Activated naive CD8-positive, alpha-beta T cell (primary cell): Measurements from ENCODE around the gene WDR93.

Experiments used
- H3K27ac Mint-ChIP-seq: one replicate; pipeline ENCODE4 v1.8.0; 2021; ENCODE audit warnings: mixed read lengths
- H3K27me3 Mint-ChIP-seq: one replicate; pipeline ENCODE4 v1.8.0; 2021; ENCODE audit warnings: mixed read lengths
- H3K36me3 Mint-ChIP-seq: one replicate; pipeline ENCODE4 v1.8.0; 2021; ENCODE audit warnings: mixed read lengths
- H3K4me1 Mint-ChIP-seq: one replicate; pipeline ENCODE4 v1.8.0; 2021; ENCODE audit warnings: low read depth, mixed read lengths
- H3K4me3 Mint-ChIP-seq: one replicate; pipeline ENCODE4 v1.8.0; 2021; ENCODE audit warnings: mild to moderate bottlenecking, mixed read lengths
- H3K9me3 Mint-ChIP-seq: one replicate; pipeline ENCODE4 v1.8.0; 2021; ENCODE audit warnings: low read depth, mixed read lengths

Gene WDR93

DNA sequence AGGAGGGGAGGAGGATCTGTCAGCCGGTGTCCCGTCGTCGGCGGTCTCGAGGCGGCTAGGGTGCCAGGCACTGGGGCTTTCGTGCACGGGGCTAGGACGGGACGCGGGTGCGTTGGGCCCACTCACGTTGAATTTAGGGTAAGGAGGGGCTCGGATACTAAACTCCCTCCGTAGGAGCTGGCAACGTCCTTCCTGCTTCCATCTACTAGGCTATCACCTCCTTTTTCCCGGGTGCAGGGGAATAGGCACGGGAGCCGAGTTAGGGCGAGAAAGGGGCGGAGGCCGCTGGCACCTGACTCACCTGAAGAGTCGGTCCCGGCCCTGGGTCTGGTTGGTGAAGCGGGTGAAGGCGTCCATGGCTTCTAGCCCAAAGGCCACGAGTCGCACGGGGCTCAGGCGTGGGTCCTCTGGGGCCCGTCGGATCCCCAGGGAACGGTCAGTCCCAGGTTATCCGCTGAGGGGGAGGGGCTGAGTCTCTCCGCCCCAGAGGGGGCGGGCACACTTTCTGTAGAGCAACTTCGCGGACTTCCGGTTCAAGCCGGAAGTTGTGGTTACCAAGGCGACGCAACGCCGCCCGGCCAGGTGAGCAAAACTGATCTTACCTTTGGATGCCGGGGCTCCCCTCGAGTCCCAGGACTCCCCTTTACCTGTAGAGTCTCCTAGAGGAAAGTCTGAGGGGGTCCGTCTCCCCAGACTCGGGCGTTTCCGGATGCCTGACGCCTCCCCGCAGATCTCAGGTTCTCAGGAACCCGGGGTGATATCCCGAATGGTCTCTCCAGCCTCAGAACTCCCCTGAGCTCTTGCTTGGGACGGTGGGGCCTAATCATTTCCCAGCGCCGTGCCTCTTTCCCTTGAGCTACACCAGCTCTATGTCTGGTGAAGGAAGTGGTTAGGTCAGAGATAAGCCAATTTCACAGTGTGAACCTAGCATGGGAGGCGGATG lies at the start of gene WDR93, which contains the start of gene PEX11A:
Gene WDR93 (plus strand): TSS at position 536 of the 943 bp plus-strand sequence. CDS start 10,936 bp downstream, outside the sequence.
Gene PEX11A (minus strand): TSS at position 479 of the 943 bp plus-strand sequence. CDS start 122 bp downstream, at position 357.
- H3K27me3 Mint-ChIP-seq = no peaks in the 10 kb centered on the region
- peaks cover 4% of the 10 kb centered on the region for H3K36me3 Mint-ChIP-seq
- peaks cover 11% of the 10 kb centered on the region for H3K4me1 Mint-ChIP-seq
- peak within 1 kb of the TSS; percentile 89 for H3K4me3 Mint-ChIP-seq
- H3K27ac Mint-ChIP-seq = peak within 1 kb of the TSS; percentile 70
- H3K9me3 Mint-ChIP-seq = no peaks in the 10 kb centered on the region

DNA sequence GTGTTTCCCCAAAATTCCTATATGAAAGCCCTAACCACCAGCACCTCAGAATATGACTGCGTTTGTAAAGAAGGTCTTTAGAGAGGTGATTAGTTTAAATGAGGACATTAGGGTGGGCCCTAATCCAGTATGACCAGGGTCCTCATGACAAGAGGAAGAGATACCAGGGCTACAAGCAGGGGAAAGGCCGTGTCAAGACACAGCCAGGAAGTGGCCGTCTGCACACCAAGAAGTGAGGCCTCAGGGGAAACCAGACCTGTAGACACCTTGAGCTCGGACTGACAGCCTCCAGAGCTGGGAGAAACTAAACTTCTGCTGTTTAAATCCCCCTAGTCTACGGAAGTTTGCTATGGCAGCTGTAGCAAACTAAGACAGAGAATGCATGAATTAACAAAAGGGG lies 49.6 kb upstream of the WDR93 start:
- Mint-ChIP-seq H3K36me3 (no peaks in the 10 kb centered on the region), H3K4me3 (no peak overlapping the region), H3K9me3 (no peaks in the 10 kb centered on the region), H3K27ac (no peak overlapping the region), H3K27me3 (no peaks in the 10 kb centered on the region), H3K4me1 (no peaks in the 10 kb centered on the region)

DNA sequence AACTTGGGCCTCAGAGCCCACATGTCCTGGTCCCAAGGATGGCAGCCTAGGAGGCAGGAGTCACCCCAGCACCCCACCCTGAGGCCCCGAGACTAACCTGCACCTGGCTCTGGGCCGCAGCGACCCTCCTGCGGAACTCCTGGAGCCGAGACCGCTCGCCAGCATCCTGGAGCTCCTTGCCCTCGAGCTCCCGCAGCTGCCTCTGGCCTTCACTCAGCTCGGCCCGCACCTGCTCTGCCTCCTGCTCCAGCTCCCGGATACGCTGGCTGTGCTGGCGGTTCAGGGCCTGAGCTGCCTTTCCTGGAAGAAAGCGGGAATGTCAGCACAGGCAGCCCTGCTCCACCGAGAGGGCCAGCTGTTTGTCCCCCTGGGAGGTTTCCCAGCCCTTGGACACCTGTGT lies 48.5 kb upstream of the WDR93 start:
- no peaks in the 10 kb centered on the region for H3K9me3 Mint-ChIP-seq
- no peak overlapping the region for H3K27ac Mint-ChIP-seq
- no peaks in the 10 kb centered on the region for H3K36me3 Mint-ChIP-seq
- no peaks in the 10 kb centered on the region for H3K4me1 Mint-ChIP-seq
- no peaks in the 10 kb centered on the region for H3K27me3 Mint-ChIP-seq
- no peak overlapping the region for H3K4me3 Mint-ChIP-seq

DNA sequence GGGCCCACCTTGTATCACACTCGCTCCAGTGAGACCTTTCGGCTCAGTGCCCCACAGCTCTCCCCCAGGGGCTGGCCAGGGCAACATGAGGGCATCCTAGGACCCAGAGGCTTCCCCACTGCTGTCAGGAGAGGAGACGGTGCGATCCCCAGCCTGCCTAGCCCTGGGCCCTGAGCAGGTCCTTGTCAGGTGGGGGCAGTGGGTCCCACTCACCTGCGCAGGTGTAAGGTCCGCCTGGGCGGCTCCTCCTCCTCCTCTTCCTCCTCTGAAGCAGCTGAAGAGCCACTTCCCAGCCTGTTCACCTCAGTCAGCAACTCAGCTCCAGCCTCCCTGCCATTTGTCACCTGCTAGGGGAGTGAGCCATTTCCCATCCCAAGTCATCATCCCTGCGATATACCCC lies 44.9 kb upstream of the WDR93 start:
- no peaks in the 10 kb centered on the region for H3K27me3 Mint-ChIP-seq
- no peak overlapping the region for H3K4me3 Mint-ChIP-seq

DNA sequence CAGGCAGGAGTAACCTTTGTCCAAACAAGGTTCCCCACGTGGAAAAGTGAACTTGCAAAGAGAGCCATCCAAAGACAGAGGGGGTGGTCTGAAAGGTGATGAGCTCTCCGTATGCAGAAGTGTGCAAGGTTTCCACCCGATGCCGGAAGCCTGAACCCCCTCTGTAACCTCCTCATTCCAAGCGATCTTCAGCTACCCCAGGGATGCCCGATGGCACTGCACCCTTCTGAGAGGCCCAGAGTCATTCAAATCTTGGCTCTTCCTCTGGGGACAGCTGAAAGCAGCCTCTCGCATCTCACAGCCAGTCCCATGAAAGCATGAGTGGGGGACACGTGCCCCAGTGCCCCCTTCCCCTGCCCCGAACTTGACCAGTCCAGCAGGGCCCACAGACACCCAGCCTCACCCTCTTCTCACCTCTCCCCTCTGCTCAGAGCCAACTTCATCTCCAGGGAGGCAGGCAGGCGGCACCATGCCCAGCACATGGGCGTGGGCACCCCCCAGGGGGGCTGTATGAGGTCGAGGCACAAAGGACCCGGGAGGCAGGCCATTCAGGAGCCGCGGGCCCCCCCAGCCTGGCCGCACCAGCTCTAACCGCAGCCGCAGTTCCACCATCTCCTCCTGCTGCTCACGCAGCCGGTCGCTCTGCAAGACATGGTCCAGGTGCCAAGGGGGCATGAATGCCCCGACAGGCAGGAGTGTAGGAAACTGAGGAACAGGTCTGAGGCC lies 44.0 kb upstream of the WDR93 start:
- H3K36me3 Mint-ChIP-seq = no peaks in the 10 kb centered on the region
- H3K27ac Mint-ChIP-seq = no peak overlapping the region
- no peaks in the 10 kb centered on the region for H3K9me3 Mint-ChIP-seq
- H3K4me3 Mint-ChIP-seq = no peak overlapping the region
- H3K27me3 Mint-ChIP-seq = no peaks in the 10 kb centered on the region
- H3K4me1 Mint-ChIP-seq = no peaks in the 10 kb centered on the region

More for the DNA sequence above, 44.9 kb upstream of the WDR93 start:
- Mint-ChIP-seq H3K27ac (no peak overlapping the region), H3K4me1 (no peaks in the 10 kb centered on the region), H3K36me3 (no peaks in the 10 kb centered on the region), H3K9me3 (no peaks in the 10 kb centered on the region)

DNA sequence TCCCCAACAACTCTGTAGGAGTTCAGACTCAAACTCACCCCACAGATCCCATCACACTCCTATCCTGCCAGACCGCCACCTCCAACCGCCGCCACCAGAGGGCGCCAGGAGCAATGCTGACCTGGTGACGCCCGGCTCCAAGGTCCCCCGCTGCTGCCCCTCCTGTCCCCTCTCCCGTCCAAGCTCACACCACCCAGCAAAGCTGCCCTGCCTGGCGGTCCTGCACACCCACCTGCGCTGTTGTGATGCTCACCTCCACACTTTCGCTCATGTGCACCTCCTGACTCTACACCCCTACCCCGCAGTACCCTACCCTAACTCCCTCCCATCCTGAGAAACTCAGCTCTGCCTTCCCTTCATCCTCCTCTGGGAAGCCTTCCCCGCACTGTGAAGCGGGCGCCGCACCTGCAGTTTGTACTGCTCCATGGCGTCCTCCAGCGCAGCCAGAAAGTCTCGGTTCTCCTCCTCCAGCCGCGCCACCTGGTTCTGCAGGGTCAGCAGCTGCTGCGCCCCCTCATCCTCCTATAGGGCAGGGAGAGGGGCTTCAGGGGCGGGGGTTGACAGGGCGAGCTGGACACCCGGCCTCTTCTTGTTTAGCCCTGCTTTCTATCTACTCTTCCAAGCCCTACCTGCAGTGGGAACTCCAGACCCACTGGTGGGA lies 43.3 kb upstream of the WDR93 start:
- Mint-ChIP-seq H3K9me3 (no peaks in the 10 kb centered on the region), H3K36me3 (no peaks in the 10 kb centered on the region), H3K27me3 (peaks cover 4% of the 10 kb centered on the region), H3K4me1 (no peaks in the 10 kb centered on the region), H3K4me3 (no peak overlapping the region), H3K27ac (no peak overlapping the region)

DNA sequence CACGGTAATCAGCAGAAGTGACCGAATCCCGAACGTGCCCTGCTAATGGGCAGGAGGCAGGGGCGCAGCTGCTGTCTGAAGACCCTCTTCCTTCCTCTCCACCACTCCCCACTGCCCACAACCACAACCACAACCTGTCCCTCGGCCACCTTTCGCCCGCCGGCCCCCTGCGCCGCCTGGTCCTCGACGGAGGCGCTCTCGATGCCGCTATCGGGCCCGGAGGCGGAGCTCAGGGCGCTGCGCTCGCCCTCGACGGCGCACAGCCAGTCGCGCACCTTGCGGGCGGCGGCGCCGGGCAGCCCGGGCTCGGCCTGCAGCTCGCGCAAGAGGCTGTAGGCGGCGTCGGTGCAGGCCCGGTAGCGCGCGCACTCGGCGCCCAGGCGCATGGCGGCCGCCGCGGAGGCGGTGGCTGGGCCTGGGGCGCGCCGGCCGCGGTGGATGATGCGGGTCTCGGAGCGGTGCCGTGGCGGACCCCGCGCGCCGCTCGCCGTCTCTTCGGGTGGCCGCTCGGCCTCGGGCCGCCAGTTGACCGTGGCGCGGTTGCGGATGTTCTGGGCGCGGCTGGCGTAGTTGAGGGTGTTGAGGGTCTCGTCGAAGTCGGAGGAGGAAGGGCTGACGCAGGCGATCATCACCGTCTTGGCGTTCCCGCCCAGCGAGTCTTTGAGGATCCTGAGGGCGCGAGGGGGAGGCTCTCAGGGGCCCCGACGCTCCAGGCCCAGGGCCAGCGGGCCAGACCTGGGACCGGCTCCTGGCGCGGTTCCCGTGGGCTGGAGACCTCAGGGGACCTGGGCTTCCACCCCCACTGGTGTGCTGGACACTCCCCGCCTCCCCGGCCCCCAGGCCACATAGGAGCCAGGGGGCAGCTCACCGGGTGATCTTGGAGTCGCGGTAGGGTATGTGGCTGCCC lies 42.3 kb upstream of the WDR93 start:
- Mint-ChIP-seq H3K27me3 (peaks cover 8% of the 10 kb centered on the region), H3K27ac (no peak overlapping the region), H3K36me3 (no peaks in the 10 kb centered on the region), H3K4me3 (no peak overlapping the region), H3K9me3 (no peaks in the 10 kb centered on the region), H3K4me1 (no peaks in the 10 kb centered on the region)

DNA sequence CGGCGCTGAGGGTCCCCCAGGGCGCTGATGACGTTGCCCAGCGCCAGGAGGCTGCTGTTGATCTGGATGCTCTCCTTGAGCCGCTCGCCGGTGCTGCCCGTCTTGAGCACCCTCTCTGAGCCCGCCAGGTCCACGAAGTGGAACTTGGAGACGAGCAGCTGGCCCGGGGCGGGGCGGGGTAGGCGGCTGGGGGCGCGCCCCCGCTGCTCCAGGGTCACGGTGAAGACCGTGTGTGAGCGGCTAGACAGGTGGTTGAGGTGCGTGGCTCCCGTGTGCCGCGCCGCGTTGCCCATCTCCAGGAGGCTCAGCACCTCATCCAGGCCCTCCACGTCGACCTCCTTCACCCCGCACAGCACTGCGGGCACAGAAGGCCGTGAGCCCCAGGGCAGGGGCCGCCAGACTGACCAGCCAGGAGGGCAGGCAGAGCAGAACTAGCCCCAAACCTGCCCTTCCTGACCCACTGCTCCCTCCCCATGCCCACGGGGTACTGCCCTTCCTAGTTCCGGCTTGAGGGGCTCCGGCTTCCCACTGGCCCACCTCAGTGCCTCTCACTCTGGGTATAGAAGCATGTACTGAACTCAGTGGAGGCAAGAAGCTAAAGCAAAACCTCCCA lies 41.5 kb upstream of the WDR93 start:
- H3K4me3 Mint-ChIP-seq = no peak overlapping the region
- H3K27me3 Mint-ChIP-seq = peaks cover 9% of the 10 kb centered on the region
- H3K36me3 Mint-ChIP-seq = no peaks in the 10 kb centered on the region
- H3K4me1 Mint-ChIP-seq = no peaks in the 10 kb centered on the region
- H3K27ac Mint-ChIP-seq = no peak overlapping the region
- no peaks in the 10 kb centered on the region for H3K9me3 Mint-ChIP-seq

DNA sequence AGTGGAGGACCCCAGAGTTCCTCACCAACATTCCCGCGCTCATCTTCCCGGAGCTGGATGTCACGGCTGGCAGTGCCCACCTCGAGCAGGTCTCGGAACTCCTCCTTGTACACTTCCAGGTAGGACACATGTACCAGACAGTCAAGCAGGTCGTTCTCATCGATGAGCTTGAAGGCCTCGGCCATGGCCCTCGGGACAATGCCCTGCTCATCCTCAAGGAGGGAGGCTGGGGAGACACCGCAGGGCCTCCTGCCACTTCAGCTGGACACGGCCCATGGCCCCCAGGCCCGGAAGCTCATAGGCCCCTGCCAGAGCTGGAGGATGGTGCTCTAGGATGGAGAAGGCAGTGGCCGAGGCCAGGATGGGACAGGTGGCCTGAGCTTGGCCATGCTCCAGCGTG lies 40.9 kb upstream of the WDR93 start:
- Mint-ChIP-seq H3K27me3 (peaks cover 15% of the 10 kb centered on the region), H3K4me1 (peaks cover 5% of the 10 kb centered on the region), H3K9me3 (no peaks in the 10 kb centered on the region), H3K27ac (no peak overlapping the region), H3K4me3 (no peak overlapping the region), H3K36me3 (no peaks in the 10 kb centered on the region)

DNA sequence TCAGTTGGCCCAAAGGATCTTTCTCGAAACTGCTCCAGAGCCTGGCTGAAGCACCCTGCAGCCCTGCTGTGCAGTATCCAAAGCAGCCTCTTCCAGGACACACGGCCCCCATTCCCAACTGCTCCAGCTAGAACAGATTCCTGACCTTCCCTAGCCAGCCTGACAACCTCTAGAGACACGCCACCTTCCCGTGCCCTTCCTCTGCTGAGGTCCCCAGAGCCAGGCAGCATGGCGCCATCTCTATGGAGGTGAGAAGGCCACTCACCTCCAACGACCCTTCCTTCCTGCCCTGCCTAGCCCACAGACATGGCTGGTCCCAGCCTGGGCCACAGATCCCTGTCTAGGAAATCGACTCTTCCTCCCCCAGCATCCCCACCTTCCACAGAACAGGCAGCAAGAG lies 38.5 kb upstream of the WDR93 start:
- no peaks in the 10 kb centered on the region for H3K36me3 Mint-ChIP-seq
- peaks cover 26% of the 10 kb centered on the region for H3K27me3 Mint-ChIP-seq
- no peak overlapping the region for H3K4me3 Mint-ChIP-seq
- H3K9me3 Mint-ChIP-seq = no peaks in the 10 kb centered on the region
- no peak overlapping the region for H3K27ac Mint-ChIP-seq
- peaks cover 13% of the 10 kb centered on the region for H3K4me1 Mint-ChIP-seq

DNA sequence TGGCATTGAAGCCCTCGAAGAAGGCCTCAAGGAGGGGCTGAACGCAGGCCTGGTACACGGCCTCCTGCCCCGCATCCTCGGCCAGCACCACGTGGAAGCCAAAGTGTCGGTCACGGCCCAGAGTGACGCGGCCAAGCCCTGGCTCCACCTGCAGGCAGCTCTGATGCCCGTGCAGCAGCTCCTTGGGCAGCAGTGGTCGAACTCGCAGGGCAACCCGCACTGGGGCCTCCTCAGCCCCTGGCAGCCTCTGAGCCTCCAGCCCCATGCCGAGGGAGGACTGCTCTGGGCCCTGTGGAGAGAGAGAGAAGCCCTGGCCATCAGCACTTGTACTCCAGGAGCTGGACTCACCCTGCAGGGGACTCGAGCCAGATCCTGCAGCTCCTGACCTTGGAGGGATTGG lies 37.9 kb upstream of the WDR93 start:
- Mint-ChIP-seq H3K27ac (no peak overlapping the region), H3K4me1 (peaks cover 13% of the 10 kb centered on the region), H3K4me3 (no peak overlapping the region), H3K9me3 (no peaks in the 10 kb centered on the region), H3K36me3 (no peaks in the 10 kb centered on the region), H3K27me3 (peaks cover 29% of the 10 kb centered on the region)

DNA sequence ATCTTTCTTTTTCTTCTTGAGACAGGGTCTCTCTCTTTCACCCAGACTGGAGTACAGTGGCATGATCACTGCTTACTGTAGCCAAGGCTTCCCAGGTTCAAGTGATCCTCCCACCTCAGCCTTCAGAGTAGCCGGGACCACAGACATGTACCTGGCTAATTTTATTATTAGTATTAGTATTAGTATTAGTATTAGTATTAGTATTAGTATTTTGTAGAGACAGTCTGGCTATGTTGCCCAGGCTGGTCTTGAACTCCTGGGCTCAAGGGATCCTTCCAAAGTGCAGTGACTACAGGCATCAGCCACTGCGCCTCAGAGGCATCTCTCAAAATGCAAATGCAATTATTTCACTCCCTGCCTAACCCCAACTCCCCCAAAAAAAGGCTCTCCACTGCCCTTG lies 37.0 kb upstream of the WDR93 start:
- H3K4me3 Mint-ChIP-seq = peak overlapping the region; percentile 32

DNA sequence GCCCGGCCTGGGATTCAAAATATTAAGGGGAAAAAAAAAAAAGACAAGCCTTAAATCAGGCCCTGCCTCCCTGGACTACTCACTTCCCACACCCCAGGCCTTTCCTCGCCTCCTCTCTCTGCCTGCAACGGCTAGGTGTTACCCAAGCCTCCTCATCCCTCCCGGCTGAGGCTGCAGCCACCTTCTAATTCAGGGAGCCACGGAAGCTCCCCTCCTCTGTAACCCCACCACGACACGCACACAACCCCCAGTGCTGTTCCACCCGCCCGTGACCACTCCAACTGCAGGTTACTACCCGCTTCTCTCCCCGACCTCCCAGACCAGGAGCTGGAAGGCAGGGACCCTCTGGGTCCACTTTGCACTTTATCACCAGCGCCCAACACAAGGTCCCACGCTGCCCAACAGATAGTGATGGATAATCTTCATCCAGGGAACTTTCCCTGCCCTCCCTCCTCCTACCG lies 36.3 kb upstream of the WDR93 start:
- peak overlapping the region; percentile 82 for H3K4me3 Mint-ChIP-seq
- H3K27ac Mint-ChIP-seq = no peak overlapping the region
- H3K4me1 Mint-ChIP-seq = peaks cover 13% of the 10 kb centered on the region
- no peaks in the 10 kb centered on the region for H3K9me3 Mint-ChIP-seq
- no peaks in the 10 kb centered on the region for H3K36me3 Mint-ChIP-seq
- H3K27me3 Mint-ChIP-seq = peaks cover 35% of the 10 kb centered on the region

More for the DNA sequence above, 37.0 kb upstream of the WDR93 start:
- H3K9me3 Mint-ChIP-seq = no peaks in the 10 kb centered on the region
- peaks cover 31% of the 10 kb centered on the region for H3K27me3 Mint-ChIP-seq
- no peaks in the 10 kb centered on the region for H3K36me3 Mint-ChIP-seq
- H3K27ac Mint-ChIP-seq = no peak overlapping the region
- peaks cover 13% of the 10 kb centered on the region for H3K4me1 Mint-ChIP-seq
